Mesenchymal stem cell (in vitro differentiated cells and primary cell): Measurements from ENCODE around the gene CMC1.
A peak's percentile ranks its signal among the peaks of the same experiment; 100 is the strongest.

Experiments used
- DNase-seq: peaks from one replicate; pipeline ENCODE4 v3.0.0-alpha.2; 2013
- H2AFZ ChIP-seq: one replicate; pipeline ENCODE4 v1.6.1; 2013; ENCODE audit warnings: low read depth, mild to moderate bottlenecking, control low read depth, inconsistent platforms, low read length, moderate library complexity
- H2AK5ac ChIP-seq: 2 replicates; pipeline ENCODE4 v1.6.1; 2013; ENCODE audit warnings: low read length, moderate library complexity, mild to moderate bottlenecking, inconsistent platforms; ENCODE audit not compliant: severe bottlenecking
- H2BK120ac ChIP-seq: one replicate; pipeline ENCODE4 v1.6.1; 2013; ENCODE audit warnings: low read depth, mild to moderate bottlenecking, inconsistent platforms, low read length, moderate library complexity
- H2BK12ac ChIP-seq, 2 experiments: one replicate each; pipeline ENCODE4 v1.6.1; 2013; ENCODE audit warnings: inconsistent platforms in 2 of 2, low read length in 2 of 2, mild to moderate bottlenecking in 2 of 2, moderate library complexity in 2 of 2, control low read depth in 1 of 2
- H2BK15ac ChIP-seq: one replicate; pipeline ENCODE4 v1.6.1; 2013; ENCODE audit warnings: mild to moderate bottlenecking, low read depth, inconsistent platforms; ENCODE audit not compliant: poor library complexity, severe bottlenecking
- H2BK5ac ChIP-seq: 2 replicates; pipeline ENCODE4 v1.6.1; 2013; ENCODE audit warnings: low read depth, mild to moderate bottlenecking, low read length, control low read depth, inconsistent platforms; ENCODE audit not compliant: poor library complexity, severe bottlenecking
- H3K14ac ChIP-seq, 2 experiments: one replicate each; pipeline ENCODE4 v1.6.1; 2013; ENCODE audit warnings: inconsistent platforms in 2 of 2, low read length in 2 of 2, control low read depth in 1 of 2, mild to moderate bottlenecking in 1 of 2, moderate library complexity in 1 of 2
- H3K18ac ChIP-seq, 2 experiments: one replicate each; pipeline ENCODE4 v1.6.1; 2013; ENCODE audit warnings: inconsistent platforms in 2 of 2, low read length in 2 of 2, control low read depth in 1 of 2, low read depth in 1 of 2, mild to moderate bottlenecking in 1 of 2
- H3K23ac ChIP-seq, 2 experiments: one replicate each; pipeline ENCODE4 v1.6.1; 2013; ENCODE audit warnings: inconsistent platforms in 2 of 2, low read length in 2 of 2, mild to moderate bottlenecking in 2 of 2, moderate library complexity in 2 of 2, control low read depth in 1 of 2
- H3K27ac ChIP-seq: 2 replicates; pipeline ENCODE4 v1.5.1; 2013; ENCODE audit warnings: mild to moderate bottlenecking, moderate library complexity, low read length, control low read depth, inconsistent platforms; ENCODE audit not compliant: poor library complexity, severe bottlenecking
- H3K27me3 ChIP-seq, 2 experiments: 2 replicates each; pipeline versions ENCODE4 v1.6.1 to v1.7.0; 2013; ENCODE audit warnings: low read length in 2 of 2, mild to moderate bottlenecking in 2 of 2, moderate library complexity in 2 of 2, control low read depth in 1 of 2, inconsistent platforms in 1 of 2; ENCODE audit not compliant: control insufficient read depth in 1 of 2, insufficient read depth in 1 of 2
- H3K36me3 ChIP-seq, 2 experiments: 2 replicates each; pipeline versions ENCODE4 v1.6.1 to v1.7.0; 2013; ENCODE audit warnings: low read length in 2 of 2, control low read depth in 1 of 2, inconsistent platforms in 1 of 2, low read depth in 1 of 2, mild to moderate bottlenecking in 1 of 2; ENCODE audit not compliant: insufficient read depth in 2 of 2, control insufficient read depth in 1 of 2
- H3K4ac ChIP-seq, 2 experiments: one replicate each; pipeline ENCODE4 v1.6.1; 2013; ENCODE audit warnings: inconsistent platforms in 2 of 2, low read length in 2 of 2, mild to moderate bottlenecking in 2 of 2, moderate library complexity in 2 of 2, control low read depth in 1 of 2, low read depth in 1 of 2
- H3K4me1 ChIP-seq: 2 replicates; pipeline ENCODE4 v1.6.1; 2013; ENCODE audit warnings: low read depth, low read length, control low read depth; ENCODE audit not compliant: control insufficient read depth, insufficient read depth
- H3K4me2 ChIP-seq: 2 replicates; pipeline ENCODE4 v1.6.1; 2013; ENCODE audit warnings: low read length, mild to moderate bottlenecking, inconsistent platforms; ENCODE audit not compliant: poor library complexity, severe bottlenecking
- H3K4me3 ChIP-seq, 2 experiments: 2 replicates each; pipeline versions ENCODE4 v1.5.1 to v1.7.0; 2013; ENCODE audit warnings: low read length in 2 of 2, mild to moderate bottlenecking in 2 of 2, control low read depth in 1 of 2, low read depth in 1 of 2; ENCODE audit not compliant: insufficient read depth in 1 of 2
- H3K79me1 ChIP-seq: replicated peaks from 2 replicates; pipeline ENCODE4 v1.6.1; 2013; ENCODE audit warnings: mild to moderate bottlenecking, control low read depth, low read length, inconsistent platforms; ENCODE audit not compliant: poor library complexity, severe bottlenecking
- H3K9ac ChIP-seq: 2 replicates; pipeline ENCODE4 v1.7.0; 2013; ENCODE audit warnings: mild to moderate bottlenecking, low read length, moderate library complexity
- H3K9me3 ChIP-seq: 2 replicates; pipeline ENCODE4 v1.7.0; 2013; ENCODE audit warnings: mild to moderate bottlenecking, low read length; ENCODE audit not compliant: control insufficient read depth
- H4K8ac ChIP-seq: one replicate; pipeline ENCODE4 v1.6.1; 2013; ENCODE audit warnings: inconsistent platforms, mild to moderate bottlenecking, low read length, moderate library complexity
- H4K91ac ChIP-seq: one replicate; pipeline ENCODE4 v1.6.1; 2013; ENCODE audit warnings: mild to moderate bottlenecking, low read length, inconsistent platforms
- WGBS: methylation state at CpG from one replicate; pipeline ENCODE4 v1.1.7; 2013; ENCODE audit warnings: mixed read lengths; 5-methylcytosine and 5-hydroxymethylcytosine counted together

Gene CMC1

DNA sequence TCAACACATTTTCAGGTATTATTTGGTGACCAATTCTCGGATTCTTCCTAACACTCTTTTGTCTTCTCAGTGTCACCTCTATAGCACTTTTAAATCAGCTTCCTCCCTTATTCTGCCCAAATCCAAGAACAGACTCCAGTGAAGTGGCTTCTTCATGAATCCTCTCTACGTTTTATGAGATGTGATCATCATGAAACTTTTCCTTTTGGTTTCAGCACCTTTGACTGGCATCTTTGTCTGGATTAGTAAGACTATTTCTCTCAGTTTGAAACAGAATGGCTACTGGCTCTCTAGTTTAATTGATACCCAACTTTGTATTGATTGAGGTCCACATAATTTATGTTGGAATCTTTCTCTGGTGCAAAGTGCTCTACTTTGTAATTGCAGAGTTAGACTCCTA, 45.6 kb downstream of the CMC1 start:
- Histone ChIP-seq H2BK5ac (no peak overlapping the region), H2BK15ac (no peak overlapping the region)
- 98% methylated on average over 2 of the region's 2 CpGs for WGBS

DNA sequence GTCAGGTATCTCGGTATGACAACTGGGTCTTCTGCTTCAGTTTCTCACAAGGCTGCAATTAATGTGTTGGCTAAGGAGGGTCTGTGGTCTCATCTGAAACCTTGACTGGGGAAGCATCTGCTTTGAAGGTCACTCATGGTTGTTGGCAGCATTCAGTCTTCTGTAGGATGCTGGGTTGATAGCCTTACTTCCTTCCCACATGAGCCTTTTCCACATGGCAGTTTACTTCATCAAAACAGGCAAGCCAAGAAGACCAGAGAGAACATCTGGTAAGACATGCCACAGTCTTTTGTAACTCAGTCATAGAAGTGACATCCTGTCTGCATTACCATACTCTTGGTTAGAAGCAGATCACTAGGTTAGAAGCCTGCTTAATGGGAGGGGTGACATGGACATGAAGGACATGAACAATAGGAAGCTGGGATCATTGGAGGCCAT, 49.5 kb downstream of the CMC1 start:
- H2BK12ac ChIP-seq: no peak overlapping the region
- H3K9me3 ChIP-seq: peaks cover 4% of the 10 kb centered on the region
- no peak overlapping the region for H3K23ac ChIP-seq
- no peak overlapping the region for H3K4me2 ChIP-seq
- no peak overlapping the region for H3K9ac ChIP-seq
- H2BK15ac ChIP-seq: no peak overlapping the region
- no peak overlapping the region for H3K27ac ChIP-seq
- H3K36me3 ChIP-seq: peaks cover 0 to 11% of the 10 kb centered on the region in 2 experiments
- DNase-seq: no peak
- H4K8ac ChIP-seq: no peak overlapping the region
- H3K4me1 ChIP-seq: no peaks in the 10 kb centered on the region
- H2BK120ac ChIP-seq: no peak overlapping the region
- no peak overlapping the region for H3K4me3 ChIP-seq
- H4K91ac ChIP-seq: no peak overlapping the region
- no peak overlapping the region for H3K18ac ChIP-seq
- peaks cover 4% of the 10 kb centered on the region for H3K79me1 ChIP-seq
- no peaks in the 10 kb centered on the region for H3K27me3 ChIP-seq
- no peak overlapping the region for H2AFZ ChIP-seq
- WGBS: 100% methylated on average over 1 of the region's 1 CpG
- no peak overlapping the region for H3K4ac ChIP-seq
- H2BK5ac ChIP-seq: no peak overlapping the region
- no peak overlapping the region for H2AK5ac ChIP-seq
- no peak overlapping the region for H3K14ac ChIP-seq

More for the DNA sequence above, 45.6 kb downstream of the CMC1 start:
- no peak overlapping the region for H2BK120ac ChIP-seq
- no peaks in the 10 kb centered on the region for H3K4me1 ChIP-seq
- peaks cover 4% of the 10 kb centered on the region for H3K9me3 ChIP-seq
- H3K23ac ChIP-seq: no peak overlapping the region
- H3K27ac ChIP-seq: no peak overlapping the region
- no peaks in the 10 kb centered on the region for H3K27me3 ChIP-seq
- H3K79me1 ChIP-seq: peaks cover 4% of the 10 kb centered on the region
- peaks cover 0 to 11% of the 10 kb centered on the region in 2 experiments for H3K36me3 ChIP-seq
- no peak overlapping the region for H2AK5ac ChIP-seq
- no peak overlapping the region for H2BK12ac ChIP-seq
- H3K18ac ChIP-seq: no peak overlapping the region
- no peak for DNase-seq
- no peak overlapping the region for H4K8ac ChIP-seq
- H3K4me3 ChIP-seq: peak overlapping the region in 1 of 2 experiments; percentile 44
- no peak overlapping the region for H3K4me2 ChIP-seq
- H4K91ac ChIP-seq: no peak overlapping the region
- H3K9ac ChIP-seq: peak overlapping the region; percentile 67
- no peak overlapping the region for H3K4ac ChIP-seq
- H3K14ac ChIP-seq: no peak overlapping the region
- H2AFZ ChIP-seq: no peak overlapping the region

DNA sequence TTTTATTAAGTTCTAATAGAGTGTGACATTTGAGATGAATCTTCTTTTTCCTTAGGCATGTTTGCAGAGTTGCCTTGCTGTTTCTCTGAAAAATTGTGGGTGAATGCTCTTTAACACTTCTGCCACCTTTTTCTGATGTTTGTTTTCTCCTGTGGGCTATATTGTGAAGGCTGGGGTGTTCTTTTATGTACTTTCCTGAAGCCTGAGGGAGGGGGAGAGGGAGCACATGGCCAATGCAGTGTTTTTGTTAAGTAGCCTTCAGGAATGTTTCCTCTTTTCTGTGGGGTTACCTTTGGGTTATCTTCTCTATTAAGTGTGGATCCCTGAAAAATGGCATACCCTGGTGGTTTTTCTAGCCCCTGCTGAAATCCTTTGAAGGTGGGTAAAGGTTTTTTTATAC, 50.2 kb downstream of the CMC1 start:
- H3K4me2 ChIP-seq: no peak overlapping the region
- H2BK15ac ChIP-seq: no peak overlapping the region
- no peak overlapping the region for H2BK12ac ChIP-seq
- no peak overlapping the region for H2AFZ ChIP-seq
- H3K4ac ChIP-seq: no peak overlapping the region
- no peak overlapping the region for H2BK5ac ChIP-seq
- no peak overlapping the region for H3K27ac ChIP-seq
- H3K4me3 ChIP-seq: no peak overlapping the region
- no peak overlapping the region for H4K91ac ChIP-seq
- no peak overlapping the region for H3K18ac ChIP-seq
- no peak overlapping the region for H2AK5ac ChIP-seq
- no peak overlapping the region for H2BK120ac ChIP-seq
- no peak for DNase-seq
- H3K9ac ChIP-seq: no peak overlapping the region
- H3K27me3 ChIP-seq: no peaks in the 10 kb centered on the region
- peaks cover 0 to 11% of the 10 kb centered on the region in 2 experiments for H3K36me3 ChIP-seq
- H3K23ac ChIP-seq: no peak overlapping the region
- peaks cover 4% of the 10 kb centered on the region for H3K79me1 ChIP-seq
- no peak overlapping the region for H4K8ac ChIP-seq
- peaks cover 4% of the 10 kb centered on the region for H3K9me3 ChIP-seq
- H3K4me1 ChIP-seq: no peaks in the 10 kb centered on the region
- no peak overlapping the region for H3K14ac ChIP-seq

DNA sequence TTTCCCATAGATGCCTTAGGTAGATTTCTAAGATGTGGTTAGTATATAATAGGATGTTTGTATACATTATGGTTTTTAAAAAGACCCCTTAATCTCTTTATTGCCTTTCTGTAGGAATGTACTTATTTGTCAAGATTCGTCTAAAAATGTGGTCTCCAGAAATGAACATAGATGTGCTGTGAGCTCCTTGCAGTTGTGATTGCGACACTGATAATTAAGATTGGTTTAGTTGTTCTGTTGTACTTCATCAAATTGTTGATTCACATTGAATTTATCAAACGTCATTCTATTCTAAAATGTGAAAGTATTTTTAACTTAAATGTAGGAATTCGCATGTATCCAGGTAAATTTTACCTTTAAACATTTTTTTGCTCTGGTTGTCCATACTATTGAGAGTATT, 51.2 kb downstream of the CMC1 start:
- Histone ChIP-seq H2BK15ac (no peak overlapping the region), H2BK12ac (no peak overlapping the region), H3K27me3 (no peaks in the 10 kb centered on the region), H3K4me1 (no peaks in the 10 kb centered on the region), H3K36me3 (peaks cover 0 to 15% of the 10 kb centered on the region in 2 experiments), H3K4me3 (no peak overlapping the region), H2BK120ac (no peak overlapping the region), H2AFZ (no peak overlapping the region), H3K9me3 (peaks cover 4% of the 10 kb centered on the region), H3K23ac (no peak overlapping the region), H4K91ac (no peak overlapping the region), H3K79me1 (peaks cover 4% of the 10 kb centered on the region), H3K14ac (no peak overlapping the region), H3K4me2 (no peak overlapping the region), H3K9ac (no peak overlapping the region), H3K4ac (no peak overlapping the region), H3K18ac (no peak overlapping the region), H2BK5ac (no peak overlapping the region), H2AK5ac (no peak overlapping the region), H4K8ac (no peak overlapping the region), H3K27ac (no peak overlapping the region)
- no peak for DNase-seq
- 85% methylated on average over 1 of the region's 4 CpGs for WGBS
